Fibroblast of villous mesenchyme (primary cell): Measurements from ENCODE around the gene SPATA1. TPM values are rescaled to one million over a fixed set of nuclear protein-coding genes. Genes with fewer than 3 reads are reported as not detected.

Source experiments
- DNase-seq: peaks from one replicate; pipeline ENCODE4 v3.0.0-alpha.2; 2010; ENCODE audit warnings: low read depth
- H3K4me3 ChIP-seq: 2 replicates; pipeline ENCODE4 v1.5.1; 2011; ENCODE audit warnings: low read depth, mild to moderate bottlenecking, low read length
- CTCF ChIP-seq: IDR thresholded peaks from 2 replicates; pipeline ENCODE4 v1.5.1; 2012; ENCODE audit warnings: low read depth, mild to moderate bottlenecking, low read length; ENCODE audit not compliant: insufficient read depth
- total RNA-seq: library from RNA; depleted of rRNA; stranded (reverse); fragments of >200 nt; gene quantifications from 2 replicates; pipeline ENCODE4 v1.2.3, GENCODE V29; 2012

Gene SPATA1, protein sequence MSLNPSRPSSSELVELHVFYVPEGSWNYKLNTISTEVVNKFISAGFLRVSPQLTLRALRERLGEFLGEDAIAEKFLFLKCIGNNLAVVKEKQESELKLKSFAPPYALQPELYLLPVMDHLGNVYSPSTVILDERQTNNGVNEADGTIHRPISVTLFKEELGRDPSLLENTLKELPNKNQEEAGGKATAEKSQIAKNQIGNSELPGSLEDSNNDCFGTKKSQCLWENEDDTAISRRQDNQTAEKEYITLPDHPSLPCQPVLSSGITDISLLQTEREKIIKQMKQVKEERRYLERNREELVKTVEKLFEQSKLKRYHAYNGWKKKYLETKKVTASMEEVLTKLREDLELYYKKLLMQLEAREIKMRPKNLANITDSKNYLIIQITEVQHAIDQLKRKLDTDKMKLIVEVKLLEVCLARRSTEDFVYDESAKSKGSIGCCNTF
- total RNA-seq: 0.43 and 0.97 TPM in 2 replicates

GRCh38 chr1:84506002-84506728 is at the start of gene SPATA1, which contains the start of gene GNG5:
SPATA1 (plus strand) TSS chr1:84506386; CDS start chr1:84516360, 9,974 bp downstream.
GNG5 (minus strand) TSS chr1:84506581; CDS start chr1:84506091, 490 bp downstream.
- no peak for TF ChIP-seq CTCF
- peak; percentile 97 for DNase-seq
- H3K4me3 ChIP-seq: peak within 1 kb of the TSS; percentile 77

- no peak for DNase-seq
- TF ChIP-seq CTCF: no peak
Measured at GRCh38 chr1:84462118-84462517, 44.1 kb upstream of the SPATA1 start.

DNA sequence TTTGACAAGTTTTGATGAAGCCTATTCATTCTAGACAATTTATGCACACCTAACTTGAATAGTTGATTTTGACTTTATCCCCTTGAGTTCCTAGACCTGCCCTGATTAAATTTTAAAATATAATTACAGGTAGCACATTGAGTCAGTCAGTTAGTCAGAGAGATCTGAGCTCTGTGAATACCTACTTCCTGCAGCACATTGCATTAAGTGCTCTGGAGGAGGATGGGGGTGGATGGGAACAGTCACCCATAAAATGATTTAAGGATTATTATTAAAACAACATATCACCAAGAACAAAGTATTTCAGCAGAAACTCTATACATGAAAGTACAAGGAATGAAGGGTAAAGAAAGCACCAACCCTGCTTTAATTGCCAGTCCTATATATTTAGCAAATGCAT is 38.9 kb upstream of the SPATA1 start:
- H3K4me3 ChIP-seq: no peak overlapping the region
- TF ChIP-seq CTCF: no peak
- no peak for DNase-seq

More at GRCh38 chr1:84462118-84462517, 44.1 kb upstream of the SPATA1 start:
- H3K4me3 ChIP-seq: no peak overlapping the region

DNA sequence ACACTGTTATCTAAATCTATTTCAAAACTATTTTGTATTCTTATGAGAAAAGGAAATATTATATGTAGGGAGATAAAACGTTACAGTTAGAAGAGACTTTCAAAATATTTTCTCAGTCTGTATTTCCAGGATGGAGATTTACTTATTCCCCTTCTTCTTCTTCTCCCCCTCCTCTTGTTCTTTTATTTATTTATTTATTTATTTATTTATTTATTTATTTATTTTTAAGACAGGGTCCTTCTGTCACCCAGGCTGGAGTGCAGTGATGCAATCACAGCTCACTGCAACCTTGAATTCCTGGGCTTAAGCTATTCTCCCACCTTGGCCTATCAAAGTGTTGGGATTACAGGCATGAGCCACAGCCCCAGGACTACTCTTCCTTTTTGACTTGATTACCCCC is 30.0 kb upstream of the SPATA1 start:
- no peak for TF ChIP-seq CTCF
- no peak for DNase-seq
- no peak overlapping the region for H3K4me3 ChIP-seq

DNA sequence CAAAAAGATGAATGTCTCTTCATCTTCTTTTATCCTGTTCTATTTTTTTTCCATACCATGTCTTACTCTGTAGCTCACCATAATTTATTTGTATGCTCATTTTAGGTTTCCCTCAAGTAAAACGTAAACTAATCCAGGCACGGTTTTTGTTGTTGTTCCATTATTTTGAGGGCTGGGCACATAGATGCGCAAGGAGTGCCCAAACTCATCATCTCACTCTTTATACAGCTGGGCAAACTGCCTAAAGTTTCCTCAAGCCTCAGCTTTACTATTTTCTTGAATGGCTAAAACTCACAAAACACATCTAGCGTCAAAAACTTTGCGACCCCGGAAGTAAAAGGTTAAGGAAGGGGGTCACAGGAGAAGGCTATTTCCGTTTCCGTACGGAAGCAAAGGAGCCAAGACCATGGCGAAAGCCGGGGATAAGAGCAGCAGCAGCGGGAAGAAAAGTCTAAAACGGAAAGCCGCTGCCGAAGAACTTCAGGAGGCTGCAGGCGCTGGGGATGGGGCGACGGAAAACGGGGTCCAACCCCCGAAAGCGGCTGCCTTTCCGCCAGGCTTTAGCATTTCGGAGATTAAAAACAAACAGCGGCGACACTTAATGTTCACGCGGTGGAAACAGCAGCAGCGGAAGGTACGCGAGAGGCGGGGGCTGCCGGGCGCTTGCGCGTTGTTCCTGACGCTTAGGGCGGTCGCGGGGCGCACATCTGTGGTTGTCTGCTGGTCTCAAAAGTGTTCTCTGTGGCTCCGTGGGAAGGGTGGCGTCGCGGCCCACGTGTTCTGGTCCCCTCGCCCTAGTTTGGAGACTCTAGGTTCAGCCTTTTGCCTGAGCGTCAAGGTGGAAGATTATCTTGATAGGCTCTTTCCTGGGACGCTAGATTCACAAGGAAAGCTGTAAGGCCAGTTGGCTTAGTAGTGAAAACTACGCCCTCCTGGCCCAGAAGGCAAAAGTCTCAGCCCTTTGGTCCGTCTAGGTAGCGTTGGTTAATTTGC is 27.0 kb upstream of the SPATA1 start, which contains the start of gene RPF1:
RPF1 (plus strand) TSS at position 391 of the 993 bp plus-strand sequence; CDS start at position 407, 16 bp downstream.
- TF ChIP-seq CTCF: no peak
- peak; percentile 81 for DNase-seq
- H3K4me3 ChIP-seq: peak within 1 kb of the TSS; percentile 85

DNA sequence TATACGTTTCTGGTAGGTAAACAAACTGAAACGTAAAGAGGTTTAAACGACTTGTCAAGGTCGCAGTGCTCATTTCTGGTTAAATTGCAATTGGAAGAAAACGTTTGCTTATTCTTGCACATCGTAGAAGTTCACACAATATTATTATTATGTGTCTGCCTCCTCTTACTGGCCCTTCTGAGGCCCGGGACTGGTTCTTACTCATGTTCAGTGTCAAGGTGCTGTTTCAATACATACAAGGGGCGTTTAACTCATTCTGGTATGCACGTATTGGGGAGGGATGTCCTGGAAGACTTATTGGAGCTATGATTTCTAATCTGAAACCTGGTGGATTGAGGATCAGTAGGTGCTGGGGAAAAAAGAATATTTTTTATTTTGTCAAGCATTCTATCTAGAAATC is 26.2 kb upstream of the SPATA1 start:
- H3K4me3 ChIP-seq: peak overlapping the region; percentile 85
- peak; percentile 4 for DNase-seq
- TF ChIP-seq CTCF: no peak
